Mesodermal cell (in vitro differentiated cells): Measurements from ENCODE around the gene KRT15.

Experiments
- H3K27ac ChIP-seq: 2 replicates; pipeline ENCODE4 v1.7.0; 2013; ENCODE audit warnings: mild to moderate bottlenecking, low read depth, low read length, moderate library complexity; ENCODE audit not compliant: severe bottlenecking
- H3K36me3 ChIP-seq: 2 replicates; pipeline ENCODE4 v1.7.1; 2013; ENCODE audit warnings: mild to moderate bottlenecking, low read length, moderate library complexity; ENCODE audit not compliant: control insufficient read depth, insufficient read depth
- H3K4me1 ChIP-seq: one replicate; pipeline ENCODE4 v1.7.1; 2013; ENCODE audit warnings: mild to moderate bottlenecking, low read length; ENCODE audit not compliant: insufficient read depth, control insufficient read depth, poor library complexity, severe bottlenecking
- H3K4me3 ChIP-seq: 2 replicates; pipeline ENCODE4 v1.7.0; 2013; ENCODE audit warnings: low read length, control low read depth, mild to moderate bottlenecking; ENCODE audit not compliant: insufficient read depth, poor library complexity, severe bottlenecking; ENCODE audit errors: extremely low read depth
- H3K9me3 ChIP-seq: 2 replicates; pipeline ENCODE4 v1.7.1; 2013; ENCODE audit warnings: mild to moderate bottlenecking, low read length, moderate library complexity; ENCODE audit not compliant: control insufficient read depth
- WGBS, 2 experiments: methylation state at CpG; one replicate each; pipeline ENCODE4 v1.1.5; 2013; ENCODE audit warnings: missing lambda C conversion rate in 2 of 2; ENCODE audit not compliant: insufficient coverage in 2 of 2; 5-methylcytosine and 5-hydroxymethylcytosine counted together

Gene KRT15

DNA sequence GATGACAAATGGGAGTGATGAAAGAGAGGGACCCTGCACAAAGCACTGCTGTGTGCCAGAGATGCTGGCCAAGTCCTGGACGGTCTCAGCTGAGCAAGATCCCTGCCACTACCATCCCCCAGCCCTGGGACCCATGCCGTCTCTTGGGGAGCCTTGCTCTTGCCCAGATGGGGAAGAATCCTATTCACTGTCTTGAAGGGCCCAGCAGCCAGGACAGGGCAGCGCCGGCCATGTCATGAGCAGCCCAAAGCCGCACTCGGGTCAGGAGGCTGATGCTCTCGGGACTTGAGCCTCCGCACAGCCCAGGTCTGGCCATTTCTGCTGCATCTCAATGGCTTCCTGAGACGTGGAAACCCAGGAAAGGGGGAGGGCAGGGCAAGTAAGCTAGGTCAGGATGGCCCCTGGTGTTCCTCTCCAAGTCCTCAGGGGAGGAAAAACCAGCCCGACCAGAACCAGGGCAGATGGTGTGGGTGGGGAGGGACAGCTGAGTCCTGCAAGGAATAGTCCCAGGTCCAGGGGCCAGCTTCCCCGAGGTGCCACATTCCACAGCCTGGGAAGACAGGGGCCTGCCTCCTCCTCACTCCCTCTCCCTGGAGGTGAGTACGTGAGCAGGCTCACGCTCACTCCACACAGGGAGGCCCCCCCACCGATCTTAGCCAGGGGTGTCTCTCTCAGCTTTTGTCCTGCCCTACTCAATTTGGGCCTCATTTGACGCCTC lies 17.2 kb upstream of the KRT15 start:
- no peaks in the 10 kb centered on the region for H3K36me3 ChIP-seq
- no peak overlapping the region for H3K27ac ChIP-seq
- peaks cover 66% of the 10 kb centered on the region for H3K4me1 ChIP-seq
- 74 to 78% methylated on average over 9 to 13 of the region's 15 CpGs for WGBS, 2 experiments
- no peaks in the 10 kb centered on the region for H3K9me3 ChIP-seq
- no peak overlapping the region for H3K4me3 ChIP-seq

DNA sequence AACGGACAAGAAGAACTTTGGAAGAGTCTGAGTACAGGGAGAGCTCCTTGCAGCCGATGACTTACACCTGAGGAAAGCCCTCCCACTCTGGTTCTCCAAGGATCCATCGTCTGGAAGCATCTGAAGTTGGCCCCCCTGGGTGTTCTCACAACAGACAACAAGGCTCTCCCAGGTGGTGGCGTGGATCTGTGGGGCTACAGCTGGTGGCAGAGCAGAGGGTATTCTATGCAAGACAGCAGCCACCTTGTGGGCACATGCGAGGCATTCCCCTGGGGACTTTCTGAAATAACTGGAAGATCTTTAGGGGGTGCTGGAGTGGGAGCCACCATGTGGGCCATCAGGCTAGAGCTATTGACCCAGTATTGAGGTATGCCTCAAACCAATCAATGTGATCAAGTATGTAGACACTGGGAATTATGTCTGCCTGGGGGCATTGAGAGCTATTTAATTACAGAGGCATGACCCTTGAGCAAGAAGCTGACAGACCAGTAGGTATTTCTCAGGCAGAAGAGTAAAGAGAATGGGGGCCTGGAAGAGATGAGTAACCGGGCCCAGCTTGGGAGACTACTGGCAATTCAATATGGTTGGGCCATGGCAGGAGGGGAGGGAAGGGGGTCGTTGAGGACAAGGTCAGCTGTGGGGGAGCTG lies 16.3 kb upstream of the KRT15 start:
- H3K4me3 ChIP-seq = no peak overlapping the region
- 71 to 87% methylated on average over 5 of the region's 7 CpGs for WGBS, 2 experiments
- no peak overlapping the region for H3K27ac ChIP-seq
- H3K4me1 ChIP-seq = peaks cover 64% of the 10 kb centered on the region
- no peaks in the 10 kb centered on the region for H3K36me3 ChIP-seq
- no peaks in the 10 kb centered on the region for H3K9me3 ChIP-seq

DNA sequence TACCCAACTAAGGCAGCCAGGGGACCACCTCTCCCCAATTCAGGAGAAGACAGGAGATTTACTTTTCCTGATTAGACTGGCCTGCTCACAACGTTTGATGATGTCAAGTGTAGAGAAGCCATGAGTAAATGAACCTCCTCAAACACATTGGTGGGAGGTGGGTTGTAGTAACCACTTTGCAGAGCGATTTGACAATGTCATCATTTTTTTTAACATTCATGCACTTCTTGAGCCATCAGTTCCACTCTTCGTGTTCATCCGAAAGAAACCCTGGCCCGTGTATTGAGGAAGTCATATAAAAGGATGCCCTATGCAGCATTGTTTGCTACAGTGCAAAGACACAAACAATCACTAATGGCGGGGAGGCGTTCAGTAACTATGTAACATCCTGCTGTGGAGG lies 14.9 kb upstream of the KRT15 start:
- peaks cover 68% of the 10 kb centered on the region for H3K4me1 ChIP-seq
- H3K4me3 ChIP-seq = no peak overlapping the region
- no peaks in the 10 kb centered on the region for H3K36me3 ChIP-seq
- 97% methylated on average over 3 to 5 of the region's 7 CpGs for WGBS, 2 experiments
- H3K27ac ChIP-seq = no peak overlapping the region
- H3K9me3 ChIP-seq = no peaks in the 10 kb centered on the region

DNA sequence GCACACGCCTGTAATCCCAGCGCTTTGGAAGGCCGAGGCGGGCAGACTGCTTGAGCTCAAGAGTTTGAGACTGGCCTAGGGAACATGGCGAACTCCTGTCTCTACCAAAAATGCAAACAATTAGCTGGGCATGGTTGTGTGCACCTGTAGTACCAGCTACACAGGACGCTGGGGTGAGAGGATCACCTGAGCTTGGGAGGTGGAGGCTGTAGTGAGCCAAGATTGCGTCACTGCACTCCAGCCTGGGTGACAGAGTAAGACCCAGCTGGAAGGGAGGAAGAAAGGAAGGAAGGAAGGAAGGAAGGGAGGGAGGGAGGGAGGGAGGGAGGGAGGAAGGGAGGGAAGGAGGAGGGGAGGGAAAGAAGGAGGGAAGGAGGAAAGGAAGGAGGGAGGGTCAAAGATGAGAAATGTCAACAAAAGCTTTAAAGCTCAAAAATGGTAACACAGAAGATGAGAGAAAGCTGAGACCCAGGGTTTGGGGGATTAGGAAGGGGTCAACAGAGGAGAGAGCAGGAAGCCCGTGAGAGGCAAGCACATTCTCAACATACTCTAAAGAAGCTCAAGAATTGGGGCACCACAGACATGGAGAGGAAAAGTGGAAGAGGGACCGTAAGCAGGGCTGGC lies 14.4 kb upstream of the KRT15 start:
- no peaks in the 10 kb centered on the region for H3K36me3 ChIP-seq
- H3K9me3 ChIP-seq = no peaks in the 10 kb centered on the region
- peaks cover 65% of the 10 kb centered on the region for H3K4me1 ChIP-seq
- no peak overlapping the region for H3K4me3 ChIP-seq
- WGBS, 2 experiments = 87 to 99% methylated on average over 6 to 7 of the region's 9 CpGs
- no peak overlapping the region for H3K27ac ChIP-seq

DNA sequence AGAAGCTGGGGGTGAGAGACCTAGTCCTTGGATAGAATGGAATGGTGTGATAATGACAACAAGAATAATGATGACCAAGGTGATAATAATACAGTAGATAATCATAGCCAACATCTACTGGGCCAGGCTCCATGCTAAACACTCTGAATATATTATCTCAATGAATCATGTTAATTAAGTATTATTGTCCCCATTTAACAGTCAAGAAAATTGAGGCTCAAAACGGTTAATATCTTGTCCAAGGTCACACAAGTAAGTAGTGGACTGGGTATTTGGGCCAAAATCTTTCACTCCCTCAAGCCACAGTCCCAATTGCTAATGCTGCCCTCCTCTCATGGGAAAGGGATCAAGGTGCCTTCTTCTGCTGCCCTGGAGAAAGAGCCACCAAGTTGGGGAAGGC lies 13.3 kb upstream of the KRT15 start:
- Histone ChIP-seq H3K36me3 (peaks cover 2% of the 10 kb centered on the region), H3K4me3 (no peak overlapping the region), H3K27ac (no peak overlapping the region), H3K4me1 (peaks cover 54% of the 10 kb centered on the region), H3K9me3 (no peaks in the 10 kb centered on the region)
- WGBS, 2 experiments = 80% methylated on average over 1 of the region's 1 CpG; no CpG with 5 or more reads in 1 of the 2 experiments

DNA sequence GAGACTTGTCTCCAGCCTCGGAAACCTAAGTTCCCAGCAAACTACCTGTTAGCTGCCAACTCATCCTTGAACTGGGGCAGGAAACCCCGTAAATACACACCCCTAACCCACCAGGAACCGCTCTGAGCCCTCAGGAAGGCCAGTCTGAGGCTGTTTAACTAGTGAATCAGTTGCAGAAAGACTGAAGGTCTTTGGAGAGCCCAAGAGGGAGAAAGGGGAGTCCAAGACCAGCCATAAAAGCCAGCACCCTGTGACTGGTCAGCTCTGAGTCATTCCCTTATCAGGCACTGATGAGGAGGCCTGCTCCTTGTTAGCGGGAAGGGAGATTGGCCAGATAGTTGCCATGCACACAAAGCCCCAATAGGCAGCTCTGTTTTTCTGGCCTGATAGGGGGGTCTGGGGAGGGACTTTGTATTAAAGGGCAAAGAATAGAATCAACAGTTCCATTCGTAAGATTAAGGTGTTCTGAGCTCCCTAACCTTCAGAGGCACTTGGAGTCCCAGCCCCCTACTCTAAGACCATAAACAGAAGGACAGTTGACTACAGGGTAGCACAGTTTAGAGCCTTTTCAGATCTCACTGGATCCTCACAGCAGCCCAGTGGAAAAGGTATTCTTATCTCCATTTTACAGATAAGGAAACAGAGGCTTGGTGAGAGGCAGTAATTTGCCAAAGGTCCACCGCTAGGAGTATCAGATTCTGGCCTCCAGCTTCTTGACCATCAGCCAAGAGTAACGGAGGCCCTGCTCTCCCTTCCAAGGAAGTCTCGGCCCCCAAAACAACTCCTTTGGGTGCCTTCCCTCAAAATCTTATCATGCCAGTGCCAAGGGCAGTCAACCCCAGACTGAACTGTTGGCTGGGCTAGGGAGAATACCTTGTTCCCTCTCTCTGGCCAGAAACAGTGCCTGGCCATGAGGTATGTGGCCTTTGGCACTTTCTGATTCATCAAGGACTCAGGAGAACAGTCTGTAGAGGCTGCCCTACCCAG lies 11.7 kb upstream of the KRT15 start:
- Histone ChIP-seq H3K36me3 (peaks cover 17% of the 10 kb centered on the region), H3K27ac (peak overlapping the region; percentile 97), H3K9me3 (no peaks in the 10 kb centered on the region), H3K4me1 (peaks cover 45% of the 10 kb centered on the region), H3K4me3 (no peak overlapping the region)
- WGBS, 2 experiments = 58 to 66% methylated on average over 5 of the region's 8 CpGs

DNA sequence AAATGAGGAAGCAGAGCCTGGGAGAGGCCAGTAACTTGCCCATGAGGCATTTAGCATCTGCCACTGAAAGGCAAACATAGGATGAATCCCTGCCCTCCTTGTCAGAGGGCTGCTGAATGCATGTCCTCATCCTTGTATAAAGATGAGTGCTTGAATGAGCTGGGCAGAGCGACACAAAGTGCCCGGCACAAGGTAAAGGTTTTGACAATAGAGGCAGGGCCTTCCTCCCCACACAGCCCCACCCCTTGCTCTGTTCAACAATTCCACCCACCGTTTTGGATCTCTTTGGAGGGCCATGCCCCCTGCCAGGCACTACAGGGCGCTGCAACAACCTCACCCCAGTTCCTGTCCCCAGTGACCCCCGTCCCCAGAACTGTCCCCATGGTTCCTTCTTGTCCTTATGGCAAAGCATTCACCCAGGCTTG lies 10.8 kb upstream of the KRT15 start:
- peaks cover 26% of the 10 kb centered on the region for H3K36me3 ChIP-seq
- peak overlapping the region; percentile 97 for H3K27ac ChIP-seq
- WGBS, 2 experiments = 30 to 33% methylated on average over 1 to 2 of the region's 5 CpGs

DNA sequence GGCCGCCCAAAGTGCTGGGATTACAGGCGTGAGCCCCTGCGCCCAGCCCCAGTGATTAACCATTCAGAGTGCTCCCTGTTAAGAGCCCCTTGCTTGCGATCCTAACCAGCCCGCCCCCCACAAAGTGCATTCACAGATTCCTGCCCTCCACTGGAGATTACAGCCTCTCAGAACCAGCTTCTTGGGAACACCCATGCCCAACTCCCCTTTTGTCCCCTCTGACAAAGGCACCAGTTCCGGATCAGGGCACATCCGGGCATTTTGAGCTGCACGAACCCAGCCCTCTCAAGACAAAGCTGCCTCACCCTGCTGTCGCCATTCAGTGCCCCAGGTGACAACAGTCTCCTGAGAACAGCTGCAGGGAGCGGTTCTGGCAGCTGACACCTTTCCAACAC lies 10.3 kb upstream of the KRT15 start:
- peaks cover 54% of the 10 kb centered on the region for H3K4me1 ChIP-seq
- H3K9me3 ChIP-seq = no peaks in the 10 kb centered on the region
- peak overlapping the region; percentile 97 for H3K27ac ChIP-seq
- H3K4me3 ChIP-seq = peak overlapping the region; percentile 5
- H3K36me3 ChIP-seq = peaks cover 31% of the 10 kb centered on the region
- 64 to 65% methylated on average over 10 of the region's 10 CpGs for WGBS, 2 experiments

More for the DNA sequence above, 10.8 kb upstream of the KRT15 start:
- no peaks in the 10 kb centered on the region for H3K9me3 ChIP-seq
- peaks cover 51% of the 10 kb centered on the region for H3K4me1 ChIP-seq
- no peak overlapping the region for H3K4me3 ChIP-seq

DNA sequence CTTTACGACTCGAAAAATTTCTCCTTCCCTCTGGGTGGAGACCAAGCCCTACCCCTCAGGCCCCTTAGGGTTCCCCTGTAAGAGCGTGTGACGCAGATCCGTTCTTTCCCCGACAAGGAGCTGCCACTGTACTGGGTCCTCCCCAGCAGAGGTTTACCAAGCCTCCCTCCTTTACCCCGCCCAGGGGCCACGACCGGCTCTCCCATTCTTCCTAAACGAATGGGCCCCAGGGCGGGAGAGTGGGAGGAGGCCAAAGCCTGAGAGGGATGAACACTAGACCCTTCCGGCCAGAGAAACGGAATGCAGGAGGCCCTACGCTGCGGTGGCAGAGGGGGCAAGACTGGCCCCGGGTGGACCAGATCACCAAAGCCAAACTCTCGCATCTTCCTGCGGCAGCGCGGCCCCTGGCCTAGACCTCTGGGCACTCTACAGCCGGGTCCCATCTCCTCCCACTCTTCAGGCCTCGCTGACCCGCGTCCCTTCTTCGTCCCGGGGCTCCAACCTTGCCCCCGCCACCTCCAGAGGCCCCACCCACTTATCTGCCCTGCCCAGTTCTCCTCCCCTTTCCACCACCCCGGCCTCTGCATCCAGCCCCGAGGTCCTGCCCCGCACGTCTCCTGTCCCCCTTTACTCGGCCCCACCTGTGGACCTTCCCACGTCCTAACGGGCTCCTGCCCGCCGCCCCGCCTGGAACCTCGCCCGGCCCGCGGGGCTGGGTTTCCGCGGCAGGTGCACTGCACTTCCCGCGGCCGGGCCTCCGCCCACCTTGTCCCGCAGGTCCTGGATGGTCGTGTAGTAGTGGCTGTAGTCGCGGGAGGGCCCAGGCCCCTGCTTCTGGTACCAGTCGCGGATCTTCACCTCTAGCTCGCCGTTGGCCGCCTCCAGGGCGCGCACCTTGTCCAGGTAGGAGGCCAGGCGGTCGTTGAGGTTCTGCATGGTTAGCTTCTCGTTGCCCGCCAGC lies 8.7 kb upstream of the KRT15 start:
- 5 to 9% methylated on average over 47 to 54 of the region's 62 CpGs for WGBS, 2 experiments
- H3K4me3 ChIP-seq = peak overlapping the region; percentile 92
- H3K9me3 ChIP-seq = no peaks in the 10 kb centered on the region
- H3K36me3 ChIP-seq = peaks cover 45% of the 10 kb centered on the region
- H3K4me1 ChIP-seq = peaks cover 61% of the 10 kb centered on the region
- peak overlapping the region; percentile 97 for H3K27ac ChIP-seq
